ENCODE data around the gene PPP2R5A. TPM values are rescaled to one million over a fixed set of nuclear protein-coding genes. Genes with fewer than 3 reads are reported as not detected.

Gene PPP2R5A
- total and polyA plus RNA-seq, 2 of the 13 experiments (the other 11 are each of a cell fraction or from before 2014, with no cell fraction given) = 22.0 to 31.4 TPM

DNA sequence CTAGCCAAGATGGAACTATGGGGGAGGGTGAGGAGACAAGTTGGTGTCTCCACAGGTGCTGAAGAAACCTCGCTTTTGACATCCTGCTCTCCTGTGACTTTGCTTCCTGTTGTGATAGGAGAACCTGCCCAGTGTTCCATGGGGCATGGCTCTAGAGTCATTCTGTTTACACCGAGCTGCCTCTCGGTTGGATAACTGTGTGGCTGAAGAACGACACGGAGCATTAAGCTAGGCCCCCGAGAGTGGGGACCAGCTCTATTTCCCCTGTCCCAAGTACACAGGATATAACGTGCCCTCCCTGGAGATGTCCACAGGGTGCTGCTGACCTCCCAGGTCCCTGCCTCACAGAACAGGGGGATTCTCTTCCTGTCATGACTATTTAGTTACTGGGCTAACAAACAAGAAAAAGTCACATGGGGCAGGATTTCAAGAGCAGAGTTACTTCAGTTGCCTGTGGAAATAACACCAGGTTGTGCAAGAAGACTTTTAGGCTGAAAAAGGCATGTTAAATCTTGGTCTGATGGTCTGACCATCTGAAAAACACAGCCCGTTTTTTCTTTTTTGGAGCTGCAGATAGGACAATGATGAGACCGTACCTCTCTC is 29.4 kb upstream of the PPP2R5A start (continued):
- TF ChIP-seq STAT6 (CRISPR knock-in tag; IDR thresholded peaks at IDR 0.05; ENCODE audit: borderline replicate concordance) = peak; percentile 79; the same call in 1 of the 2 replicates
- no peak for TF ChIP-seq ZNF770 (CRISPR knock-in tag; IDR thresholded peaks at IDR 0.05)
- no peak for TF ChIP-seq JUND (CRISPR knock-in tag; IDR thresholded peaks at IDR 0.05)
- TF ChIP-seq PHF8 (CRISPR knock-in tag; IDR thresholded peaks at IDR 0.05) = no peak
- TF ChIP-seq, protein P1, sequence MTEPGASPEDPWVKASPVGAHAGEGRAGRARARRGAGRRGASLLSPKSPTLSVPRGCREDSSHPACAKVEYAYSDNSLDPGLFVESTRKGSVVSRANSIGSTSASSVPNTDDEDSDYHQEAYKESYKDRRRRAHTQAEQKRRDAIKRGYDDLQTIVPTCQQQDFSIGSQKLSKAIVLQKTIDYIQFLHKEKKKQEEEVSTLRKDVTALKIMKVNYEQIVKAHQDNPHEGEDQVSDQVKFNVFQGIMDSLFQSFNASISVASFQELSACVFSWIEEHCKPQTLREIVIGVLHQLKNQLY (CRISPR knock-in tag; IDR thresholded peaks at IDR 0.05) = peak; percentile 58; the same call in 1 of the 2 replicates
- no peak for TF ChIP-seq ZNF850 (CRISPR knock-in tag; conservative IDR thresholded peaks at IDR 0.05)
- no peak for TF ChIP-seq CREBL2 (CRISPR knock-in tag; IDR thresholded peaks at IDR 0.05; ENCODE audit: borderline replicate concordance)
- no peak for TF ChIP-seq NBN (conservative IDR thresholded peaks at IDR 0.05)
- TF ChIP-seq, protein P2, sequence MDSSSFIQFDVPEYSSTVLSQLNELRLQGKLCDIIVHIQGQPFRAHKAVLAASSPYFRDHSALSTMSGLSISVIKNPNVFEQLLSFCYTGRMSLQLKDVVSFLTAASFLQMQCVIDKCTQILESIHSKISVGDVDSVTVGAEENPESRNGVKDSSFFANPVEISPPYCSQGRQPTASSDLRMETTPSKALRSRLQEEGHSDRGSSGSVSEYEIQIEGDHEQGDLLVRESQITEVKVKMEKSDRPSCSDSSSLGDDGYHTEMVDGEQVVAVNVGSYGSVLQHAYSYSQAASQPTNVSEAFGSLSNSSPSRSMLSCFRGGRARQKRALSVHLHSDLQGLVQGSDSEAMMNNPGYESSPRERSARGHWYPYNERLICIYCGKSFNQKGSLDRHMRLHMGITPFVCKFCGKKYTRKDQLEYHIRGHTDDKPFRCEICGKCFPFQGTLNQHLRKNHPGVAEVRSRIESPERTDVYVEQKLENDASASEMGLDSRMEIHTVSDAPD (CRISPR knock-in tag; IDR thresholded peaks at IDR 0.05) = no peak; the same call in 1 of the 2 replicates
- no peak for TF ChIP-seq ZNF335 (CRISPR knock-in tag; IDR thresholded peaks at IDR 0.05)
- TF ChIP-seq, protein P3, sequence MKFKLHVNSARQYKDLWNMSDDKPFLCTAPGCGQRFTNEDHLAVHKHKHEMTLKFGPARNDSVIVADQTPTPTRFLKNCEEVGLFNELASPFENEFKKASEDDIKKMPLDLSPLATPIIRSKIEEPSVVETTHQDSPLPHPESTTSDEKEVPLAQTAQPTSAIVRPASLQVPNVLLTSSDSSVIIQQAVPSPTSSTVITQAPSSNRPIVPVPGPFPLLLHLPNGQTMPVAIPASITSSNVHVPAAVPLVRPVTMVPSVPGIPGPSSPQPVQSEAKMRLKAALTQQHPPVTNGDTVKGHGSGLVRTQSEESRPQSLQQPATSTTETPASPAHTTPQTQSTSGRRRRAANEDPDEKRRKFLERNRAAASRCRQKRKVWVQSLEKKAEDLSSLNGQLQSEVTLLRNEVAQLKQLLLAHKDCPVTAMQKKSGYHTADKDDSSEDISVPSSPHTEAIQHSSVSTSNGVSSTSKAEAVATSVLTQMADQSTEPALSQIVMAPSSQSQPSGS (CRISPR knock-in tag; IDR thresholded peaks at IDR 0.05) = no peak
- TF ChIP-seq, protein P4, sequence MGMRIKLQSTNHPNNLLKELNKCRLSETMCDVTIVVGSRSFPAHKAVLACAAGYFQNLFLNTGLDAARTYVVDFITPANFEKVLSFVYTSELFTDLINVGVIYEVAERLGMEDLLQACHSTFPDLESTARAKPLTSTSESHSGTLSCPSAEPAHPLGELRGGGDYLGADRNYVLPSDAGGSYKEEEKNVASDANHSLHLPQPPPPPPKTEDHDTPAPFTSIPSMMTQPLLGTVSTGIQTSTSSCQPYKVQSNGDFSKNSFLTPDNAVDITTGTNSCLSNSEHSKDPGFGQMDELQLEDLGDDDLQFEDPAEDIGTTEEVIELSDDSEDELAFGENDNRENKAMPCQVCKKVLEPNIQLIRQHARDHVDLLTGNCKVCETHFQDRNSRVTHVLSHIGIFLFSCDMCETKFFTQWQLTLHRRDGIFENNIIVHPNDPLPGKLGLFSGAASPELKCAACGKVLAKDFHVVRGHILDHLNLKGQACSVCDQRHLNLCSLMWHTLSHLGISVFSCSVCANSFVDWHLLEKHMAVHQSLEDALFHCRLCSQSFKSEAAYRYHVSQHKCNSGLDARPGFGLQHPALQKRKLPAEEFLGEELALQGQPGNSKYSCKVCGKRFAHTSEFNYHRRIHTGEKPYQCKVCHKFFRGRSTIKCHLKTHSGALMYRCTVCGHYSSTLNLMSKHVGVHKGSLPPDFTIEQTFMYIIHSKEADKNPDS (CRISPR knock-in tag; IDR thresholded peaks at IDR 0.05) = no peak
- no peak for TF ChIP-seq RBAK (CRISPR knock-in tag; IDR thresholded peaks at IDR 0.05)
- TF ChIP-seq ZNF280B (CRISPR knock-in tag; IDR thresholded peaks at IDR 0.05; ENCODE audit: borderline replicate concordance) = no peak
- TF ChIP-seq, protein P5, sequence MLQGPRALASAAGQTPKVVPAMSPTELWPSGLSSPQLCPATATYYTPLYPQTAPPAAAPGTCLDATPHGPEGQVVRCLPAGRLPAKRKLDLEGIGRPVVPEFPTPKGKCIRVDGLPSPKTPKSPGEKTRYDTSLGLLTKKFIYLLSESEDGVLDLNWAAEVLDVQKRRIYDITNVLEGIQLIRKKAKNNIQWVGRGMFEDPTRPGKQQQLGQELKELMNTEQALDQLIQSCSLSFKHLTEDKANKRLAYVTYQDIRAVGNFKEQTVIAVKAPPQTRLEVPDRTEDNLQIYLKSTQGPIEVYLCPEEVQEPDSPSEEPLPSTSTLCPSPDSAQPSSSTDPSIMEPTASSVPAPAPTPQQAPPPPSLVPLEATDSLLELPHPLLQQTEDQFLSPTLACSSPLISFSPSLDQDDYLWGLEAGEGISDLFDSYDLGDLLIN (CRISPR knock-in tag; IDR thresholded peaks at IDR 0.05; ENCODE audit: borderline replicate concordance) = no peak

Measured in HepG2 (cell line).